ENCODE data around the gene SPEM3.

Gene SPEM3

GRCh38 chr17:7428557-7428956, at the start of gene SPEM3:
SPEM3 (plus strand) TSS chr17:7428857; CDS start chr17:7428903, 46 bp downstream.
- DNase-seq = no peak

GRCh38 chr17:7379134-7379533, 49.5 kb upstream of the SPEM3 start:
- DNase-seq = no peak

GRCh38 chr17:7380321-7380720, 48.3 kb upstream of the SPEM3 start:
- DNase-seq = peak; percentile 41

- peak; percentile 1 for DNase-seq
These were observed 47.6 kb upstream of the SPEM3 start, which contains the start of gene TNK1 for GRCh38 chr17:7380855-7381683. TNK1 (plus strand) TSS chr17:7381089; CDS start chr17:7382927, 1,838 bp downstream.

GRCh38 chr17:7382901-7383300, 45.8 kb upstream of the SPEM3 start:
- no peak for DNase-seq

- no peak for DNase-seq
These were observed 45.3 kb upstream of the SPEM3 start for GRCh38 chr17:7383371-7383741.

GRCh38 chr17:7383742-7384488, 44.7 kb upstream of the SPEM3 start:
- DNase-seq = peak; percentile 78

GRCh38 chr17:7384489-7385081, 44.1 kb upstream of the SPEM3 start:
- DNase-seq = no peak

- DNase-seq = no peak
These were observed 39.8 kb upstream of the SPEM3 start for GRCh38 chr17:7388856-7389255.

GRCh38 chr17:7389924-7390910, 38.4 kb upstream of the SPEM3 start:
- DNase-seq = no peak

- DNase-seq = no peak
These were observed 37.4 kb upstream of the SPEM3 start for GRCh38 chr17:7391307-7391706.

- no peak for DNase-seq
These were observed 35.7 kb upstream of the SPEM3 start for GRCh38 chr17:7392696-7393612.

- peak; percentile 56 for DNase-seq
These were observed 34.8 kb upstream of the SPEM3 start for GRCh38 chr17:7393613-7394451.

- peak; percentile 69 for DNase-seq
These were observed 34.0 kb upstream of the SPEM3 start, which contains the start of gene PLSCR3 for GRCh38 chr17:7394452-7395191. PLSCR3 (minus strand) TSS chr17:7394525; CDS start chr17:7394110, 415 bp downstream.

- no peak for DNase-seq
These were observed 32.5 kb upstream of the SPEM3 start for GRCh38 chr17:7396147-7396546.

GRCh38 chr17:7398612-7399011, 30.0 kb upstream of the SPEM3 start:
- no peak for DNase-seq

GRCh38 chr17:7403043-7403726, 25.5 kb upstream of the SPEM3 start:
- DNase-seq = peak; percentile 18

GRCh38 chr17:7403727-7403976, 25.0 kb upstream of the SPEM3 start:
- no peak for DNase-seq

Measured in NCI-H345 (cell line).